IPS-11a (cell line): ENCODE results near the gene SORCS2.

Experiments
- H3K4me3 ChIP-seq: one replicate; pipeline ENCODE4 v1.5.1; 2013; ENCODE audit warnings: low read depth, low read length, control low read depth

Gene SORCS2

DNA sequence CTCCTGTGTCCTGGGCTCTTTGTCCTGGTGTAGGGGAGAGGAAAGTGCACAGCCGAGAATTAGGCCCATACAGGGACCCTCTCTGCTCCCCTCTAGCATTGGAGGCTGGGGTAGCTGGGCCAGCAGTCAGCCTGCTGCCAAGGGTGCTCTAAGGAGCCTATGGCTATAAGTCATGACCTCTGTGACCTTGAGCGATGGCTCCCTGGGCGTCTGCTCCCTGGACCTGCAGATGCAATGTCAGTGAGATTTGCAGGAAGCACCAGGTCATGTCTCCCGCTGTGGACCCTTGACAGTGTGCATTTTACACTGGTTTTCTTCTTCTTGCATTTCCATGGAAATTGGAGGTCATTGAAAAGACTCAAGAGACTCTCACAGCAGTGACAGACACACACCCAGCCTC is 476.5 kb downstream of the SORCS2 start:
- H3K4me3 ChIP-seq, result no peak overlapping the region

DNA sequence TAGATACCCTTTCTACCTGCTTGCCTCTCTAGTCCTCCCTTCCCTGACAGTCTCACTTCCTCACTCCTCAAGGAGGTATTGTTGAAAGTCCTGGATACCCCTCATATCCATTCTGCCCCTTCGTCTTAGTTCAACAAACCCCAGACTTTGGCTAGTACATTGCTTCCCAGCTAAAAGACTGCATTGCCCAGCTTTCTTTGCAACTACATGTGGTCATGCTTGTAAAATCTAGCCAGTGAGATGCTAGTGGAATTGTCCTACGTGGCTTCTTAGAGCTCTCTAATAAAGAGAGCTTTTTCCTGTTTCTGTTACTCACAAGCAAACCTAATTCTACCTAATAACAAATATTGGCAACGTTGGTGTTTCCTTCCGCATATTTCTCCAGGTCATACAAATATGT is 480.3 kb downstream of the SORCS2 start:
- H3K4me3 ChIP-seq, result no peak overlapping the region

DNA sequence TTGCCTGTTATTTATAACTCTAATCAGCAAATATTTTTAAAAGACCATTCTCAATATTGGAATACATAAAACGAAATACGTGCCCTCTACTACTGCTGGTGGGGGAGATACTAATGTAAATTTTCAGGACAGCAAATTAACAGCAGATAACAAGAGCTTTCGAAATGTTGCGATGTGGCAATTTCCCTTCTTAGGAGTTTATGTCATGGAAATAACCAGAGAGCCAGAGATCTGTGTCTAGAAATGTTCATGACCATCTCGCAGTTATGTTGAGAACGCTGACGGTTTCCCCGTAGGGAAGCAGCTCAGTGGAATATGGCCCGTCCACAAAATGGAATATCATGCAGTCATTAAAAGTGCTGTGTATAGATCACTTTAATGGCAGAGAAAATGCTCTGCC is 480.8 kb downstream of the SORCS2 start:
- no peak overlapping the region for H3K4me3 ChIP-seq

DNA sequence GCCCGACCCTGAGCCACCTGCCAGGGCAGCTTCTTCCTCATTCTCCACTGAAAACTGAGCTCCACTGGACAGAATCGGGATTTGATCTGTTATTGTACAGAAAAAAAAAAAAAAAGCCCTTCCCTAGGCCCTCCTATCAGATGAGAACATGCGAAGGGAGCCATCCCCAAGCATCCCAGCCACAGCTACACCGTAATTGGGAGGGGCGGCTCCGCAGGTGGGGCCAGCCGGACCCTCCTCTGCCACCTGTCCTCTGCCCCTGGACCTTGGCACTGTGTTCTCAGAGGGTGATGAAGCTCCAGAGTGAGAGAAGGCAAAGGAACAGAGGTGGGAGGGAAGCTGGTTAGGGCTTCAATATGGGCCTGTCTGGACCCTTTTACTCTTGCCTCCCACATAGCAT is 482.4 kb downstream of the SORCS2 start:
- H3K4me3 ChIP-seq, result no peak overlapping the region

DNA sequence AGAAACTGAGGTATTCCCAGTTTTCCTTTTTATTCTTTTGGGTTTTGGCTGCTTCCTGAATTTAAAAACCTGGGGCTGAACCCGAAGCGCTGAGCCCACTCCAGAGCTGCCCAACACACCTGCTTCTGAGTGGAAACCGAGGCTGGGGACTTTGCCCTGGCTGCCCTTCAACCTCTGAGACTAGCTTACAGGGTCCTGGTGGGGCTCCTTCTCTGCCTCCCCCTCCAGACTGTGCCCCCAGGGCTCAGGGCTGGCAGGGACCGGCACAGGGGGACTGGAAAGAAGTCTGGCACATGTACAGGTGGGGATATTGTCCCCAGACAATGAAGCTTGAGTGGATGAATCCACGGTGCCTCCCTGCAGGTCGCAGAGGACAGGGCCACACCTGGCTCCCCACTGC is 482.8 kb downstream of the SORCS2 start:
- H3K4me3 ChIP-seq, result no peak overlapping the region

DNA sequence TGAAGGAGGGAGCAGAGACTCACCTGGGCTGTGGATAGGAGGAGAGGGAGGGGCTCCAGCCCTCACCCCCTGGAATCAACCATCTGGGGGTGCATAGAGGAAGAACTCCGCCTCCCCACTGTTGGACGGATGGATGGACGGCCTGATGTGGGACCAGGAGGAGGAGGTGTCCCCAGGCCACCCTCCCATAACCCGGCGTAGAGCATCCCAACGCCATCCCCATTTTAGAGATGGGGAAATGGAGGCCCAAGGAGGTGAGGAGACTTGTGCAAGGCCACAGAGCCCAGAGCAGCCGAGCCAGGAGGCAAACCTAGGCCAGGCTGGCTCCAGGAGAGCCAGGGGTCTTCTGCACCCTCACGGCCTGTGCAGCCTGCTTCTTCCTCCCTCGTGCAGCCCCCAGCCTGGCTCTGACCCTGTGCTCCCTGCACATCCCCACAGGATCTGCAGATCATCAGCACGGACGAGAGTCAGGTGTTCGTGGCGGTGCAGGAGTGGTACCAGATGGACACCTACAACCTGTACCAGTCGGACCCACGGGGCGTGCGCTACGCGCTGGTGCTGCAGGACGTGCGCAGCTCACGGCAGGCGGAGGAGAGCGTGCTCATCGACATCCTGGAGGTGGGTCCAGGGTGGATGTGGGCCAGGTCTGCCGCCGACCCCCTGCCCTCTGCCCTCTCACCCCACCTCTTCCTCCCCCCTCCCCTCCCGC is 483.4 kb downstream of the SORCS2 start:
- no peak overlapping the region for H3K4me3 ChIP-seq

DNA sequence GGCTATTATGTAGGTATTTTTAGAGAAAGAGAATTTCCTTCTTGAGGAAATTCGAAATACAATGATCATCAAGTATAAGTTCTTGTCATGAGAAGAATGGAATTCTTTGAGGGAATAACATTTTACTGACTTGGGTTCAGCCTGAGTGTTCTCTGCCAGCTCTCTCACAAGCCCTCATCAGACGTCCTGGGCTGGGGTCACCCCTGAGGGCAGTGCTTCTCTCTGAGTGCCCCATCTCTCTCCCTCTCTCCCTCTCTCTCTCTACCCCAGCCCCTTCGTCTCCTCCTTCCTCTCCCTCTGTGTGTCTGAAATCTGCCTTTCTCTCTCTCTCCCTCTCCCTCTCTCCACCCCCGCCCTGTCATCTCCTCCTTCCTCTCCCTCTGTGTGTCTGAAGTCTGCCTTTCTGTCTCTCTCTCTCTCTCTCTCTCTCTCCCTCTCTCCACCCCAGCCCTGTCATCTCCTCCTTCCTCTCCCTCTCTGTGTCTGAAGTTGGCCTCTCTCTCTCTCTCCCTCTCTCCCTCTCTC is 484.1 kb downstream of the SORCS2 start:
- H3K4me3 ChIP-seq, result no peak overlapping the region

DNA sequence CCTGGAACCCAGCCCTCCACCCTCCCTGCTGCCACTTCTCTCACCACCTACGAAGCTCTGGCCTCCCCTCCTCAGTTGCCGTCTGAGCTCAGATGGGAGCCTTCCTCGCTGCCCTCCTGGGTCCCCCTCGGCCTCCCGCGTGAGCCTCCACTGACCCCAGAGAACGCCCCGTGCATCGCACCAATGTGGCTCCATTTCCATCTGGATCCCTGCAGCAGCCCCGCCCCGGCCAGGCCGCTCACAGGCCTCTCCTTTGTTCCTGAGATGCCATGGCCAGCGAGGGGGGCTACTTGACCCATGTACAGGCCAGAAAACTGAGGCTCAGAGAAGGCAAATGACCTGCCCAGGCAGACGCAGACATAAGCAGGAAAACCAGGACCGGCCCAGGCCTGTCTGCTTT is 484.7 kb downstream of the SORCS2 start:
- H3K4me3 ChIP-seq, result no peak overlapping the region

DNA sequence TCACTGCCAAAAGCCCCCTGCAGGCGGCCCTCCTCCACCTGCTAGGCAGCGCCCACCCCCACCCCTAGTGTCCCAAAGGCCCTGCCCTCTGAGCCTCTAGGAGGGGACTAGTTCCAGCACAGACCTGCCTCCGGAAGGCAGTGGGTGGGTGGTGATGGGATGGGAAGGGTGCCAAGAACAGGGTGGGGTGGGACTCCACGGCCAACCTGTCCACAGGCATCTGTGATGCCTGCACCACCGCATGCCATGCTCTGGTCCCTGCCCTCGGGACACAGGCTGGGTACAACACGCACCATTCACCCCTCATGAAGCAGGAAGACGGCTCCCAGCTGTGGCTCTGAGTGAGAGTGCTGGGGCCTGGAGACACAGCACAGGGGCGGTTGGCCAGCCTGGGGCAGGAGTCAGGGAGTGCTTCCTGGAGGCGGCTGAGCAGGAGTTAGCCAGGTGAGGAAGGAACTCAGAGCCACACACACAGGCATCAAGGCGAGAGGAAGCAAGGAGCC is 485.5 kb downstream of the SORCS2 start:
- no peak overlapping the region for H3K4me3 ChIP-seq

DNA sequence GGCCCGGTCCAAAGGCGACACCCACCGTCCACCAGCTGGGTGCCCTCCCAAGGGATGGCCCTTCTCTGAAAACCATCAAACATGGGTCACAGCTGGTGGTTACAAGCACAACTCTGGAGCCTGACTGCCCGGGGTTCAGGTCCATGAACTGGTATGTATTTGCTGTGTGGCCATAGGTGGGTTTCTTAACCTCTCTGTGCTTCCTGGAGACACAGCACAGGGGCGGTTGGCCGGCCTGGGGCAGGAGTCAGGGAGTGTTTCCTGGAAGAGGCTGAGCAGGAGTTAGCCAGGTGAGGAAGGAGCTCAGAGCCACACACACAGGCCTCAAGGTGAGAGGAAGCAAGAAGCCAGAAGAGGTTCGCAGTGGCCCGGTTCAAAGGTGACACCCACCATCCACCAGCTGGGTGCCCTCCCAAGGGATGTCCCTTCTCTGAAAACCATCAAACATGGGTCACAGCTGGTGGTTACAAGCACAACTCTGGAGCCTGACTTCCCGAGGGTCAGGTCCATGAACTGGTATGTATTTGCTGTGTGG is 486.0 kb downstream of the SORCS2 start:
- H3K4me3 ChIP-seq, result no peak overlapping the region

DNA sequence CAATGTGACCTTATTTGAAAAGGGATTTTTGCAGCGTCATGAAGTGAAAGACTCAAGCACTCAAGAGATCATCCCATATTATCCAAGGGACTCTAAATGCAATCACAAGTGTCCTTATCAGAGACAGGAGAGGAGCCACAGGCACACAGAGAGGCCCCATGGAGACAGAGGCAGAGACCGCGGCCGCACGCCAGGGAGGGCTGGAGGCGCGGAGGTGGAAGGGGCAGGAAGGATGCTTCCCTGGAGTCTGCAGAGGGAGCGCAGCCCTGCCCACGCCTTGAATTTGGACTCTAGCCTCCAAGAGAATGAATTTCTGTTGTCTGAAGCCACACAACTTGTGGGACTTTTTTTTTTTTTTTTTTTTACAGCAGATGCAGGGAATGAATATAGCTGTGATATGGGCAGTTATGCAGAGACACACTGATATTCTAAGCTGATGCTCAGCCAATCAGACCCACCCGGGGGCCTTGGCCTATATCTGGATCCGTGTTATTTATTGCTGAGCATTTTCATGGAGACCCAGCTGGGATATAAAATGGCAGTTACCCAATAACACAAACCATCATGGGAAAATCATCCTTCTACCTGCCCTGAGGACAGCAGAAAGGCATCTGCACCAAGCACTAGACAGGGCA is 487.2 kb downstream of the SORCS2 start:
- no peak overlapping the region for H3K4me3 ChIP-seq

DNA sequence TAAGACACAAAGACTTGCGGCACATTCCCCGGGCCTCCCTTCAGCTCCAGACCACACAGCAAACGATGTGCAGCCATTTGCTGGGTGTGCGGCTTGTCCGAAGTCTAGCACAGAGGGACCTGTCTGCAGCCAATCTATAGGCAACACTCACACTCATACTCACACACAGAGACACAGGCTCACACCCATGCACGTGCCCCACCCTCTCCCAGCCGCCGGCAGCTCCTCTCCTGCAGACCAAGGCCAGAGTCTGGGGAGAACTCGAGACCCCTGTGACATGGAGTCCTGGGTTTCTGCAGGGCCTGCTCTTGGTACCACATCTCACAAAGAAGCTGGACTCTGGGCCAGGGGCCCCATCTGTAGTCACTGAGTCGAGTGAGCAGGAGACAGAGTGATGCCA is 487.8 kb downstream of the SORCS2 start:
- H3K4me3 ChIP-seq, result no peak overlapping the region

DNA sequence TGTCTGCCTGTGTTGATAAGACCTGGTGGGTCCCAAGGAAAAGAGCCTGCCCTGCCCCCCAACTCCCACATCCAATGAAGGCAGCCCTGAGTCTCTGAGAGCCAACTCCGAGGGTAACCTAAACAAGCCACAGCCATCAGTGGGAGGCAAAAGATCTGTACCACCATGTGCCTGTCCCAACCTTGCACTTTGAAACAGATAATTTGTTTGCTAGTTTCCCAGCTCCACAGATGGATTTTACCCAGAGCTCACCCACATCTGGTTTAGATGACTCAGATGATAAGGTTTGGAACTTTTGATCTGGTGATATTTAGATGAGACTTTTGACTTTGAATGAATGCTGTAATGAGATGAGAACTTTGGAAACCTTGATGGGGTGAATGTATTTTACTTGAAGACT is 488.4 kb downstream of the SORCS2 start:
- no peak overlapping the region for H3K4me3 ChIP-seq

DNA sequence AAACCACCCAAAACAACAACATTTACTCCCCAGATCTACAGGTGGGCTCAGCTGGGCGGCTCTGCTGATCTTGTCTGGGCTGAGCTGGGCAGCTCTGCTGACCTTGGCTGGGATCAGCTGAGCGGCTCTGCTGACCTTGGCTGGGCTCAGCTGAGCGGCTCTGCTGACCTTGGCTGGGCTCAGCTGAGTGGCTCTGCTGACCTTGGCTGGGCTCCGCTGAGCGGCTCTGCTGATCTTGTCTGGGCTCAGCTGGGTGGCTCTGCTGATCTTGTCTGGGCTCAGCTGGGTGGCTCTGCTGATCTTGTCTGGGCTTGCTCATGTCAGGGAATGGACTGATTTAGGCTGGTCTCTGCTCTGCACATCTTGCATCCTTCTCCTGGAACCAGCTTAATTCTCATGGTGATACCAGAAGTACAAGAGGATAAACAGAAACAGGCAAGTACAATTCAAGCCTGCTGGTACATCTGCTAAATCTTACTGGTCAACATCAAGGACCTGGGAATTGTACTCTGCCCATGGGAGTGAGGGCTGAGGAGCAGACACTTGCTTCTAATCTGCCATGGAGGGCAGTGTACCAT is 490.9 kb downstream of the SORCS2 start:
- H3K4me3 ChIP-seq, result no peak overlapping the region

DNA sequence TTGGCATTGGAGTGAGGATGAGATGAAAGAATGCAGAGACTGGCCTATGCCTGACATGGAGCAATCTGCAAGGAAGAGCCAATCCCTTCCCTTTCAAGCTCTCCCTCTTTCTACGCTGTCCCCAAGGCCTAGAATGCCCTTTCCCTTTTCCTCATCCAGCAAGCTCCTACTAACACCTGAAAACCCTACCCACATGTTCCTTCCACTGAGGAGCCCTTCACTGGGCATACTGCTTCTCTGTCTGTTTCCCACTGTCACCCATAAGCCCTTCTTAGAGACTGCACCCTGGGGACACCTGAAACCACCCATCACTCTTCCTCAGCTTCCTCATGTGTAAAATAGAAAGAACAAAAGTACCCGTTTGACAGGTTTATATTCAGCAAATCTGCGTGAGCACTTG is 492.0 kb downstream of the SORCS2 start:
- H3K4me3 ChIP-seq, result no peak overlapping the region

DNA sequence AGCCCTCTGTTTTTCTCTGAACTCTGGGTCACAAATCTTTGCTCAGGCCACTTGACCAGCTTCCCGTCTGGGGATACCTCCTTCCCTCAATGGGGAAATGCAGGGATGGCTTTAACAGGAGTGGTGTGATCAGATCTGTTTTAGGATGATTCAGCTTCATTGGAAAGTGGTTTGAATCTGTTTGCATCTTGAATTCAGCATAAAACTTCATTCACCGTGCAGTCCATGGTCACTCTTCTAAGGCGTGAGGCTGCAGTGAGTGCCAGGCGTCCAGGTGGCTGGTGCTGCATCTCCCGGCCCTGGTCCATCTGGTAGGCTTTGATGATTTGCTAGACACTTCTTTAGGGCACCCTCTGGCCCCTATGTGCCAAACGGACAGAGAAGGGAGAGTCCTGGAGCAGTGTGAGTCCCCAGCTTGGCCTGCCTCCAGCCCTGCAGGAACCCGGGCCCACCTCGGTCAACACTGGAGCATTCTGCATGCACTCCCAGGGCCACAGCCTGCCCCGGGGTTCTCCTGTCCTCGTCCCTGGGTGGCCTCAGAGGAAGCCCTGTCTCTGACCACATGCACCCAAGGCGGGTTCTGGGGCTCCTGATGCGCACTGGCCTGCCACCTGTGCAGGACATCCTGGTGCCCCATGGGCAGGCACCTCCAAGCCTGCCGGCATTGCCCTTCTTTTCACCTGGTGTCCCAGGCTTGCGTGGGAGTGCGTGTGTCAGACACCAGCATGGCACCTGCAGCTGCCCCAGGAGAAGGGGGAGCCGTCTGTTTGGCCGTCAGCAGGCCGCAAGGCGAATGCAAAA is 493.9 kb downstream of the SORCS2 start:
- H3K4me3 ChIP-seq, result no peak overlapping the region

DNA sequence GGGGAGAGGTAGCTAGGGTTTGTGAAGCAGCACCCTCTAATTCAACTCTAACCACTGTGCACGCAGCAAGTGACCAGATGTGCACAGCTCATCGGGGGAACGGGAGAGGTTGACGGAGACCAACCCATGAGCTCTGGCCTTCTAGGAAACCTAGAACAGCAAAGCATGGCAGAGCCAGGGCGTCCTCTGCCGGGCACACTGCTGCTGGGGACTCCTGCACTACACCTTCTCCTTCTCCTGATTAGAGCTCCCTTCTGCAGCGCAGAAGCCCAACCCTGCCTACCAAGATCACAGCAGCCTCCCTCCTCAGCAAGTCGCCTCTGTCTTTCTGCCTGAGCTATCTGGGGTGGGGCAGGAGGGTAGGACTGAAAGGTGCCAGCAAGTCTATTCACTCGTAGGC is 494.7 kb downstream of the SORCS2 start:
- H3K4me3 ChIP-seq, result no peak overlapping the region

DNA sequence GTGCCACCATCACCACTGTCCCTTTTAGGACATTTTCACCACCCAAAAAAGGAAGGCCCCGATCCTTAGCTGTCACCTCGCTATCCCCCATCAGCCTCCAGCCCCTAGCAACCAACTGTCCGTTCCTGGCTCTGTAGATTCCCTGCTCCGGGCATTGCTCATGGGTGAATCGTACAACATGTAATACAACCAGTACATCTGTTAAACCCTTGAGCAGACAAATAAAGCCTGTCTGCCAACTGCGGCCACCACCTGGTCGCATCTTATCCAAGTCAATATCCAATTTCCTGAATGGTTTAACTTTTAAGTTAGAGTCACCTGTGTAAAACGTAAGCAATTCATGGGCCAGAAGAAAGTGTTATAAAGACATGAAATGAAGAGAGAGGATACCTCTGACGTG is 495.5 kb downstream of the SORCS2 start:
- H3K4me3 ChIP-seq, result no peak overlapping the region

DNA sequence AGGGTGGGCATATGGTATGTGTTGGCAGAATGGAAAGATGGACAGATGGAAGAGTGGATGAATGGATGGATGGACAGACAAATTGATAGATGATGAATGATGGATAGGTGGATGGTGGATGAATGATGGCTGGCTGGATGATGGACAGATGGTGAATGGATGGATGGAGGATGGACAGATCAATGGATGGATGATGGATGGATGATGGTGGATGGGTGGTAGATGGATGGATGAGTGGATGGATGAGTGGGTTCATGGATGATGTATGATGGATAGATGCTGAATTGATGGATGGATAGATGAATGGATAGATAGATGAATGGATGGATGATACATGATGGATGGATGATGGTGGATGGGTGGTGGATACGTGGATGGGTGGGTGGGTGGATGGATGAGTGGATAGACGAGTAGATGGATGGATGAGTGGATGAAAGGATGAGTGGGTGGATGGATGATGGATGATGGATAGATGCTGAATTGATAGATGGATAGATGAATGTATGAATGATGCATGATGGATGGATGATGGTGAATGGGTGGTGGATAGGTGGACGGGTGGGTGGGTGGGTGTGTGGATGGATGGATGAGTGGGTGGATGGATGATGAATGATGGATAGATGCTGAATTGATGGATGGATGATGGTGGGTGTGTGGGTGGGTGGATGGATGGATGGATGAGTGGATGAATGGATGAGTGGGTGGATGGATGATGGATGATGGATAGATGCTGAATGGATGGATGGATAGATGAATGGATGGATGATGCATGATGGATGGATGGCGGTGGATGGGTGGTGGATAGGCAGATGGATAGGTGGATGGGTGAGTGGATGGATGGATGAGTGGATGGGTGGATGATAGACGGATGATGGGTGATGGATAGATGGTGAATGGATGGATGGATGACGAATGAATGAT is 497.7 kb downstream of the SORCS2 start:
- H3K4me3 ChIP-seq, result no peak overlapping the region

DNA sequence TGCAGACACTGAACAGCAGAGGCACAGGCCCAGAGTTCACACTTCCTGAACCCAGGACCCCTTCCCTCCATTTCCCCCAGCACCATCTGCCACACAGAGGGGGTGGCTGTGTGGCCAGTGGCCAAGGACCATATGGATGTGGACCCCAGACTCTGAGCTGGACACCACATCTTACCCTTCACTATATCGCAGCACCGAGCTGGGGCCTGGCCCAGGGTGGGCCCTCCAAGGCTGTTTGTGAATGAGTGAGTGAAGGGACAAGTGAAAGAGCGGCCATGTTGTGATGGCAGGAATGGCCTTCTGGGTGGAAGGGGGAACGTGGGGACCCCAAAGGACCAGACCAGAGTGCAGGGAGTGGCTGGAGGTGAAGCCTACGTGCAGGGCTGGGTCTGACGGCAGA is 498.7 kb downstream of the SORCS2 start:
- H3K4me3 ChIP-seq, result no peak overlapping the region
